GM21529 (cell line): ENCODE measurements around the gene FAM9C.
A peak's percentile ranks its signal among the peaks of the same experiment; 100 is the strongest.
"Not testable (repeated sequence)": the region's sequence is repeated elsewhere in the genome, so short reads cannot be mapped to it uniquely, and the experiment has no call there.

ENCODE experiments used
- ATAC-seq: cut with Tn5 transposase; IDR thresholded peaks from one replicate; pipeline ENCODE4 v1.9.1; 2021; ENCODE audit not compliant: unreplicated experiment

FAM9C gene

GRCh38 chrX:13043938-13044337 lies 482 bp downstream of the FAM9C start:
- no peak for ATAC-seq

- no peak for ATAC-seq
Observed at GRCh38 chrX:13043138-13043537, 1.3 kb downstream of the FAM9C start.

- no peak for ATAC-seq
Observed at GRCh38 chrX:13036896-13037295, 7.5 kb downstream of the FAM9C start.

GRCh38 chrX:13033193-13033592 lies 11.2 kb downstream of the FAM9C start:
- ATAC-seq: no peak

GRCh38 chrX:13029887-13030771 lies 14.3 kb downstream of the FAM9C start:
- ATAC-seq: no peak

GRCh38 chrX:13029637-13029886 lies 14.9 kb downstream of the FAM9C start:
- no peak for ATAC-seq

- ATAC-seq: no peak
Observed at GRCh38 chrX:13028871-13029636, 15.4 kb downstream of the FAM9C start.

GRCh38 chrX:13026877-13027652 lies 17.4 kb downstream of the FAM9C start:
- no peak for ATAC-seq

GRCh38 chrX:13024986-13025385 lies 19.4 kb downstream of the FAM9C start:
- no peak for ATAC-seq

- no peak for ATAC-seq
Observed at GRCh38 chrX:13023979-13024378, 20.4 kb downstream of the FAM9C start.

- no peak for ATAC-seq
Observed at GRCh38 chrX:13023567-13023966, 20.9 kb downstream of the FAM9C start.

GRCh38 chrX:13022926-13023325 lies 21.5 kb downstream of the FAM9C start:
- ATAC-seq: peak; percentile 86

GRCh38 chrX:13016731-13017130 lies 27.7 kb downstream of the FAM9C start:
- ATAC-seq: not testable (repeated sequence)

- ATAC-seq: no peak
Observed at GRCh38 chrX:13015536-13016236, 28.7 kb downstream of the FAM9C start.

GRCh38 chrX:13014111-13015096 lies 30.0 kb downstream of the FAM9C start:
- peak; percentile 24 for ATAC-seq

GRCh38 chrX:13013363-13014110 lies 30.9 kb downstream of the FAM9C start:
- peak; percentile 89 for ATAC-seq

- ATAC-seq: no peak
Observed at GRCh38 chrX:13010546-13010945, 33.9 kb downstream of the FAM9C start.

- no peak for ATAC-seq
Observed at GRCh38 chrX:13009844-13010243, 34.6 kb downstream of the FAM9C start.

- ATAC-seq: no peak
Observed at GRCh38 chrX:13009273-13009672, 35.1 kb downstream of the FAM9C start.
